LHCN-M2 (cell line): Measurements from ENCODE around the gene CLK1. TPM values are rescaled to one million over a fixed set of nuclear protein-coding genes. Genes with fewer than 3 reads are reported as not detected.
A peak's percentile ranks its signal among the peaks of the same experiment; 100 is the strongest.
"Not testable (repeated sequence)": the region's sequence is repeated elsewhere in the genome, so short reads cannot be mapped to it uniquely, and the experiment has no call there.

Source experiments
- DNase-seq: peaks from one replicate; pipeline ENCODE4 v3.0.0-alpha.2; 2012; ENCODE audit warnings: low read depth
- total RNA-seq: library from RNA; depleted of rRNA; stranded (reverse); fragments of >200 nt; gene quantifications from 2 replicates; pipeline ENCODE4 v1.2.3, GENCODE V29; 2014

Gene CLK1
- total RNA-seq, 1 experiment from 2014 or later, result 44.3 TPM

DNA sequence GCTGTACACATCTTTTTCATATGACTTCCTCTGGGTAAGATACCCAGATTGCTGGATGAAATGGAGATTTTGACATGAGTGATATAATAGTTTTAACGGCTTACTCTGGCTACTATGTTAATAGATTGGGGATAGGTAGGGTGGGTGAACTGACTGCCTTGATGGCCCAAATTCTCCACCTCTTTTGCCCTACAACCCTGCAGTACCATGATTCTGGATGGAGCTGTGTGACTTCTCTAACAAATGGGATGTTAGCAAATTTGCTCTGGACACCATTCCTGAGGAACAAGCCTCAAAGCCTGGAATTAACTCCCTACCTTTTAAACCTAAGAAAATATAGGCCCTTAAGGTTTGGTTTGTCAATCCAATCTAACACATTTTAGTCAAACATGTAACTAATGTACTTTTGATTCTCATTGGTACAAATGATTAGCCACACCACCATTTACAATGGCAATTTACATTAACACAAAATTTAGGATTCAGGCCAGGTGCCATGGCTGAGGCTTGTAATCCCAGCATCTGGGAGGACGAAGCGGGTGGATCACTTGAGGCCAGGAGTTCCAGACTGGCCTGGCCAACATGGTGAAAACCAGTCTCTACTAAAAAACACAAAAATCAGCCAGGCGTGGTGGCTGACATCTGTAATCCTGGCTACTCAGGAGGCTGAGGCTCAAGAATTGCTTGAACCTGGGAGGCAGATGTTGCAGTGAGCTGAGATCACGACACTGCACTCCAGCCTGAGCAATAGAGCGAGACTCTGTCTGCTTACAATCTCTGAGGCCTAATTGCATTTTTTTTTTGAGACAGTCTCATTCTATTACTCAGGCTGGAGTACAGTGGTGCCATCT lies 12.8 kb downstream of the CLK1 start:
- no peak for DNase-seq

DNA sequence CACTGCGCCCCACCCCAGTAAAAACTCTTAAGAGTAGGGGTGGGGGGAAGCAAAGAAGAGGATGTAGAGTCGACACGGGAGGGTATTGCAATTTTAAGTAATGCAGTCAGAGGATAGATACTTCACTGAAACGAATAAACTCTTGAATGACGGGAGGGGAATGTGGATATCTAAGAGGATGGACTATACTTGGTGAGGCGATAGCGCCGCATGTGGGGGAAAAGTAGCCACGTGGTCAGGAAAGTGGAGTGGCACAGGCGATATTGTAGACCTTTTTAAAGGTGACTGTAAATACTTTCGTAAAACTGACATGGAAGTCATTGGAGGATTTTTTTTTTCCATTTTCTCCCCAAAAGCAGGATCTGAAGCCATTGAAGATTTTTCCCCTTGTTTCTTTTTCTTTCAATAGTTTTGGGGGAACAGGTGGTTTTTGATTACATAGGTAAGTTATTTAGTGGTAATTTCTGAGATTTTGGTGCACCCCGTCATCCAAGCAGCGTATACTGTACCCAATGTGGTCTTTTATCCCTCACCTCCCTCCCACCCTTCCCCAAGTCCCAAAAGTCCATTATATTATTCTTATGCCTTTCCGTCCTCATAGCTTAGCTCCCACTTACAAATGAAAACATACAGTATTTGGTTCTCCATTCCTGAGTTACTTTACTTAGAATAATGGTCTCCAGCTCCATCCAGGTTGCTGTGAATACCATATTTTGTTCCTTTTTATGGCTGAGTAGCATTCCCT lies 13.8 kb downstream of the CLK1 start:
- no peak for DNase-seq

DNA sequence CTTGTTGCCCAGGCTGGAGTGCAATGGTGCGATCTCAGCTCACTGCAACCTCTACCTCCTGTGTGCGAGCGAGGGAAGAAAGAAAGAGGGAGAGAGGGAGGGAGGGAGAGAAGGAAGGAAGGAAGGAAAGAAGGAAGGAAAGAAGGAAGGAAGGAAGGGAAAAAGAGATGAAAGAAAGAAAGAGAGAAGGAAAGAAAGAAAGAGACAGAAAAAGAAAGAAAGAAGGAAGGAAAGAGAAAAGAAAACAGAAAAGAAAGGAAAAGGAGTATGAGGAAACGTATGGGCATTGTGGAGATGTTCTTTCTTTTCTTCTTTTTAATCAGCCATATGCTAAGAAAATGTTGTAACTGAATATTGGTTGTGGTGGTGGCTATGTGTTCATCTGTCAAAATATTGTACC lies 16.5 kb downstream of the CLK1 start:
- no peak for DNase-seq

DNA sequence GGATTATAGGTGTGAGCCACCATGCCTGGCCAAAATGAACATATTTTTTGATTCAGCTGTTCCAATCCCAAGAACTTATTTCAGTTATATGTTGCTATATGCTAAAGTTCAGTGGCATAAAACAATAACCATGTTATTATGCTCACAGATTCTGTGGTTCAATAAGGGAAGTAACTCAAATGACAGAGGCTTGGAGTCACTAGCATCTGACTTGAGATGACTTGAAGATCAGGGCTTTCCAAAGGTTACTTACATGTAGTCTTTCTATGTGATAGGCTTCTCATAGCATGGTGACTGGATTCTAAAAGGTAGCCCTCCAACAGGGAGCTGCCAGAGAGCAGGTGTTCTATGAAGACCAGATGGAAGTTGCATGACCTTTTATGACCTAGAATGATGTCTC lies 17.2 kb downstream of the CLK1 start:
- DNase-seq, result no peak

DNA sequence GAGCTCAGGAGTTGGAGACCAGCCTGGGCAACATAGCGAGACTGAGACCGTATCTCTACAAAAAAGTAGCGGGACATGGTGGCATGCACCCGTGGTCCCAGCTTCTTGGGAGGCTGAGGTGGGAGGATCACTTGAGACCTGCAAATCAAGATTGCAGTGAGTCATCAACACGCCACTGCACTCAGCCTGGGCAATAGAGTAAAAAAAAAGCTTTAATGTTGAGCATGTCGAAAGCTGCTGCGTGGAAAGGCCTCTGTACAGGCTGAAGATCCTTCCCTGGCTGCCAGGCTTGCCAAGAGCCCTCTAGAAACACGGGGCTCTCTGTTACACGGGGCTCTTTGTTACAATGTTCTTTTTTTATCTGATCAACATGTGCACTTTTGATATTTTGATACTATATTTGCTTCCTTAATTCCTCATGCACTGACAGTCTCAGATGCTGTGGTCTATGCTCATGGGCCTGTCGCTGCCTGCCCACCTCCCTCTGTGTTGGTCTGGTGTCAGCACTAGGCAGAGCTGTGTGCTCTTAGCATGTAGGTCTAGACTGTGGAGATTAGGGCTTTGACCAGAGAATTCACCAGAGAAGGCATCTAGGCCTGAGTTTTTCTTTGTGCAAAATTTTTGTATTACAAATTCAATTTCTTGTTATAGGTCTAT lies 18.7 kb downstream of the CLK1 start:
- DNase-seq, result no peak

DNA sequence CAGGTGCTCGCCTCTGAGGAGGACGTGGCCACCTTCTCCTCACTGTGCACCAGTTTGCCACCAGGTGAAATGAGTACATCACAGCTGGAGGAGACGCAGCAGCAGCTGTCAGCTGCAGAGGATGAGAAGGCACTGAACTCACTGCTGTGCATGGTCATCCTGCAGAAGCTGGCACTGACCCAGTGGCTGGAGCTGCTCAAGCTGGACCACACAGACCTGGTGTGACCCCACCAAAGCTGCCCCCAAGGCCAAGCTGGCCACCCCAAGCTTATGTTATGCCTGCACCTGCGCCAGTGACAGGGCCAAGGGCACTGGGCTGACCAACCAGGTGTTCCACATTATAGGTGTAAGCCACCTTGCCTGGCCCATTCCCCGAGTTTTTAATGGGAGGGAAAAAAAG lies 19.3 kb downstream of the CLK1 start:
- DNase-seq, result no peak

DNA sequence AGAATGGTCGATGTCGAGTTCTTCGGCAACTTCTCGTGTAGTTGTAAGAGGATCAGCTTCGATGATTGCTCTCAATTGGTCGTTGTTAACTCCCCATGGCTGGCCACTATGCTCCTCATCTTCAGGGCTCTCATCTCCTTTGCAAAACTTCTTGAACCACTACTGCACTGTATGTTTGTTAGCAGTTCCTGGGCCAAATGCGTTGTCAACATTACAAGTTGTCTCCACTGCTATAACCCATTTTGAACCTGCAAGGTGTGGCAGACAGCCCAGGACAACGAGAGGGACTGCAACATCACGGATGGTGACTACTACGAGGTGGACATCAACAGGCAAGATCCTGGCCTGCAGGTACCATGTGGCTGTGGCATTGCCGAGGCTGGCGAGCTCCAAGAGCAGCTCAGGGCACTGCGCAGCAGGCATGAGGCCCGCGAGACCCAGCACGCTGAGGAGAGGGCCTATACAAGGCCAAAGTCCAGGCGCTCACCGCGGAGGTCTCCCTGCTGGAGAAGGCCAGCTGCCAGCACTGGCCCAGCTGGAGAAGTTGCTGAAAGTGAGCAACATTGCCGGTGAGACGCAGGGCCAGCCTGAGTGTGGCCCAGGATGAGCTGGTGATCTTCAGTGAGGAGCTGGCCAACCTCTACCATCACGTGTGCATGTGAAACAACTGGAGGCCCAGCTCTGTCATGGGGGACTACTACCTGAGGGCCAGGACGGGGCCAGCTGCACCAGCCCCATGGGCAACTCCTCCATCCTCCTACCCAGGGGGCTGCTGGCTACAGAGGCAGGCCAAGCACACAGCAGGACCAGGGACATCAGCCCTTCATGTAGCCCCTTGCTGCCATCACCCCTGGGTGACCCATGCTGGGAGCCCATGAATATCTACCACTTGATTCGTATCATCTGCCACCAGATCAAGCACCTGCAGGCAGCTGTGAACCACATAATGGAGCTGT lies 20.2 kb downstream of the CLK1 start:
- no peak for DNase-seq

DNA sequence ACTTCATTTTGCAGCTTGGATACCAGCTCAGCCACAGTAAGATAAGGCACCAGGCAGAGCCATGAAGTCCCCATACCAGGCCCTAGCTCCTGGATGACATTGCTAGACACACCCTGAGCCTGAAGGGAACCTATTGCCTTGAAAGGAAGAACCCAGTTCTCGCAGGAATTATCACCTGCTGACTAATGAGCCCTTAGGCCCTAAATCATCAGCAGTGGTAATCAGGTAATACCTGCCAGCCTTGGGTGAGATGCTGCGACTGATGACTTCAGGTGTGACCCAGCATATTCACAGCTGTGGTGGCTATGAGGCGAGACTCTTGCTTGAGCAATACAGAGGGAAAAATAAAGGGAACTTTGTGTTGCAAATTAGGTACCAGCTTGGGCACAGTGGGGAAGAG lies 24.9 kb downstream of the CLK1 start:
- no peak for DNase-seq

DNA sequence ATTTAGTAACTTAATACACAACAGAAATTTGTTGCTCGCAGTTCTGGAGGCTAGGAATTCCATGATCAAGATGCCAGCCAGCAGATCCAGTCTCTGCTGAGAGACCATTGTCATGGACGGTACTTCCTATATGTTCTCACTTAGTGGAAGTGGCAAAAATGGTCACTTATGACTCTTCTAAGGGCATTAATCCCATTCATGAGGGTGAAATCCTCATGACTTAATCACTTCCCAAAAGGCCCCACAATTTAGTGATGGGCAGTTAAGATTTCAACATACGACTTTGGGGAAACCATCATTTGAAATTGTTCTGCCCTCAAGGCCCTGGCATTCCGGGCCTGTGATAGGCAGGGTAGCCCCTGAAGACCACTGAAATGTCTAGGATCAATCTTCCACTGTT lies 29.8 kb downstream of the CLK1 start:
- DNase-seq, result no peak

DNA sequence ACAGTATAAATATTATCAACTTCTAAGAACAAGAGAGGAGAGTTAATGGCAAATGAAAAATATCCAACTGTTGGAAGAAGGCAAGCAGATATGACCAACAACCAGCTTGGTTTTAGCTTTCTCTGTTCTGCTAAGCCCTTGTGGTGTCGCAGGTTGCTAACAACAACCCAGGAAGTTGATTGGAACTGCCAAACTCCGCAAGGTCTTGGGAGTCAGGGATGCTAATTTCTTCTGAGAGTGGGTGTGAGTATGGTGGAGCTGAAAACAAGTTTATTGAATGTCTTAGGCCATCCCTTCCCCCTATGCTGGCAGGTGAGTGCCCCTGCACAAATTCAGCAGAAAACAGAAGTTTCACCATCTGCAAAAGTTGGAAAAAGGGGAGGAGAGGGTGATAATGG lies 35.2 kb downstream of the CLK1 start:
- DNase-seq, result no peak

DNA sequence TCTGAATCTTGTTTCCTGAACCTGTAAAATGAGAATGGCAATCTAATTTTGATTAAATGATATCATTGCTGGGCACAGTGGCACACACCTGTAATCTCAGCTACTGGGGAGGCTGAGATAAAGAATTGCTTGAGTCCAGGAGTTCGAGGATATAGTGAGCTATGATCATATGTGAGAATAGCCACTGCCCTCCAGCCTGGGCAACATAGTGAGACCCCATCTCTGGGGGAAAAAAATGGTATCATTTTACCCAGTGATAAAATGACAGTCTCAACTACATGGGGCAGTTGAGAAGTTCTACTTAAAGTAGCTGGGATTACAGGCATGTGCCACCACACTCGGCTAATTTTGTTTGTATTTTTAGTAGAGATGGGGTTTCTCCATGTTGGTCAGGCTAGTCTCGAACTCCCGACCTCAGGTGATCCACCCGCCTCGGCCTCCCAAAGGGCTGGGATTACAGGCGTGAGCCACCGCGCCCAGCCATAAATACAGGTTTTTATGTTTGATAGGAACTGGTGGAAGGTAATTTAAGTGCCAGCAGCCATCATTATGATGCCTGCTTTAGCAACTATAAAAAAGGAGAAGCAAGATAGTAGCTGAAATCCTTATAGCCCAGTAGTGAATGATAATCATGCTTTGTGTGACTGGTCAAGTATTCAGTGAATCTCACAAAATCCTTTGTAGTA lies 35.7 kb downstream of the CLK1 start:
- no peak for DNase-seq

DNA sequence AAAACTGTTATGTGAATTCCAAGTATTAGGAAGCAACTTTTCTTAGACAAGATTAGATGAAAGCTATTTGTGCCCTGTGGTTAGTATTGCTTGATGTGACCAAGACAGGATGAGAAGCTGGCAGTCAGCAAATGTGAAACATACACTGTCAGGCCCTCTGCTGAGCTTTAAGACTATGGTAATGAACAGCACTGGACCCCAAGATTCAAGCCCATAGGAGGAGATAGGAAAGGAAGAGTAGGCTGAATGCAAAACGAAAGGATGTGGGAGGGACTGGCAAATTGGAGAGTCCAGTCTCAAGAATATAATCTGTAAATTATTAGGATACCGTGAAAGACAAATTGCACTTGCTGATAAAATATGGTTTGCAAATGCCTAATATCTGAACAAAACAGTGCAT lies 36.4 kb downstream of the CLK1 start:
- DNase-seq, result no peak

DNA sequence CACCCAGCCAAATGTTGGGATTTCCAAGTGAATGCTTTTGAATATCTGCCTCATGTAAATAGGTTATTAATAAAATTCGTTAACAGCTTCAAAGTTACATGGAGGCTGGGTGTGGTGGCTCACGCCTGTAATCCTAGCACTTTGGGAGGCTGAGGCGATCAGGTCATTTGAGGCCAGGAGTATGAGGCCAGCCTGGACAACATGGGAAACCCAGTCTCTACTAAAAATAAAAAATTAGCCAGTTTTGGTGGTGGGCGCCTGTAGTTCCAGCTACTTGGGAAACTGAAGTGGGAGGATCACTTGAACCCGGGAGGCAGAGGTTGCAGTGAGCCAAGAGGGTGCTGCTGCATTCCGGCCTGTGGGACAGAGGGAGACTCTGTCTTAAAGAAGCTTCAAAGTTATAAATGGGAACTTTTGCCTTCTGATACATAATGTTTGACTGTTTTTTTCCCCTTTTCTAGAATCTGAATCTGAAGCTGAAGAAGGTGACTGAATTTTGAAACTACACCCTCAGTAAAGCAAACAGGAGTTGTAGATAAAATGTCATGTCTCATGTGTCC lies 42.7 kb downstream of the CLK1 start:
- no peak for DNase-seq

DNA sequence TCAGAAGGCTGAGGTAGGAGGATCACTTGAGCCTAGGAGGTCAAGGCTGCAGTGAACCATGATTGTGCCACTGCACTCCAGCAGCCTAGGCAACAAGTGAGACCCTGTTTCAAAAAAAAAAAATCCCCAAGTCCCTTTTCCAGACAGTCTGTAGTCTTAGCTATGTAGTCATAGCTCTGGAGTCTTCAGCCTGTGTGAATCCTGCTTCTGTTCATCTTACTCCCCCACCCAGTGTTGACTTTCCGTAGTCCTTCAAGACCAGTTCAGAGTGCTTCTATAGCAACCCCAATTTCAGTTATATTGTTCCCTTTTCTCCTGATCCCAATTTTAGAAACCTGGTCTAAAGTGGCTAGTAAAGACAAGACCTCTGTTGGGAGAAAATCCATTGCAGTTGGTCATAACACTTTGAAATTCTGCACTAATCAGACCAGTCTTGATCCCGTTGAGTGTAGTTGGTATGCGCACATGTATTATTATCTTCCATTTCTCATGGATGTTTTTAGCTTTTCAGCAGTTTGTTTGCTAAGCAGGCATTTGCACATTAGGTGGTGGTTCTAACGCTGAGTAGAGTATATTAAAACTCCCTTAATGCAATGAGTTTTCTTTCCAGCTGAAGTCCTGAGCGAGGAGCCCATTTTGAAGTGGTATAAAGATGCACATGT lies 43.8 kb downstream of the CLK1 start:
- no peak for DNase-seq

DNA sequence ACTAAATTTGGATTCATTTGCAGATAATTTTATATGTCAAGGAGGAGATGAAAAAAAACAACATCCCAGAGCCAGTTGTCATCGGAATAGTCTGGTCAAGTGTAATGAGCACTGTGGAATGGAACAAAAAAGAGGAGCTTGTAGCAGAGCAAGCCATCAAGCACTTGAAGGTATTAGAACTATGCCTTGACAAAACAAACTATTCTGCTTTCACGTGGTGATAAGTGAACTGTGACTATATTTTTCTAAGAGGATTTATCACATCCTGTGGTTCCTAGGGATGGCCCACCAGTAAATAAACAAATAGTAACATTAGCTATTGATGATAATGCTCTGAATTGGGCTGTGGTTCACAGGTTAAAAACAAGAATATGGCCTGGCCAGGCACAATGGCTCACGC lies 45.7 kb downstream of the CLK1 start:
- not testable (repeated sequence) for DNase-seq

DNA sequence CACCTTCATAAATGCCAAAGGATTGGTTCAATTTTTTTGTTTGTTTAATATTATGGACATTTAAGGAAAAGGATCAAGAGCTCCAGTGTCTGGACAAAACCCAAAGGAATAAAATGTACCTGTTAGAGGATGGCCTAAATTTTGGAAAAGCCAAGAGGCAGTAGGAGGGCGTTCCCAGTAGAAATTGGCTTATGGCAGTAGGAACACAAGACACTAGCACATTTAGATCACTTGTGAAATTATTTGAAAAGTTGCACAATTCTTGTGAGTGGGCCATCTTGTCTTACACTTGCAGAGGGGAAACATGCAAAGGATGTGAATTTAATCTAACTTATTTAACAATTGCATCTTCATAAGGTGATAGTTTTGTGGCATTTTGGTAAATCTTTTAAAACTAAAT lies 49.5 kb downstream of the CLK1 start:
- DNase-seq, result no peak

DNA sequence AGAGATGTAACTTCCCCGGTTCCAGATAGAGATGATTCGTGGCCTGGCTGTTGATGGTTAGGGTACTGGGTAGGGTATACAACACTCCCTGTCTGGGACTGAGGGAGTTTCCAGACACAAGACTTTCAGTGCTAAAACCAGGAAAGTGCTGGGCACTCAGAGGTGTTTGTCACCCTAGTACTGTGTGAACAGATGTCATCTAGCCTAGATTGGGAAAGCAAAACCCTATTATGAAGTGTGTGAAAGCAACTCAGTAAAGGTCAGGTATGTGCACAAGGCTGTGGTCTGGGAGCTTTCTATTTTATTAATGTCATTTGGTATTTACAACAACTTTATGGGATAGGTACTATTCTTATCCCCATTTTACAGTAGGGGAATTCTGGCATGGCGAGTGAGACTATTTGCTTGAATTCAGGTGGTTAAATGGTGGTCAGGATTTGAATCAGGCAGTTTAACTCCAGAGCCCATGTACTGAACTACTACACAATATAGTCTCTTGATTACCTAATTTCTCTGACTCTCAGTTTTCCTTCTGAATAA lies 50.1 kb downstream of the CLK1 start:
- DNase-seq, result no peak

DNA sequence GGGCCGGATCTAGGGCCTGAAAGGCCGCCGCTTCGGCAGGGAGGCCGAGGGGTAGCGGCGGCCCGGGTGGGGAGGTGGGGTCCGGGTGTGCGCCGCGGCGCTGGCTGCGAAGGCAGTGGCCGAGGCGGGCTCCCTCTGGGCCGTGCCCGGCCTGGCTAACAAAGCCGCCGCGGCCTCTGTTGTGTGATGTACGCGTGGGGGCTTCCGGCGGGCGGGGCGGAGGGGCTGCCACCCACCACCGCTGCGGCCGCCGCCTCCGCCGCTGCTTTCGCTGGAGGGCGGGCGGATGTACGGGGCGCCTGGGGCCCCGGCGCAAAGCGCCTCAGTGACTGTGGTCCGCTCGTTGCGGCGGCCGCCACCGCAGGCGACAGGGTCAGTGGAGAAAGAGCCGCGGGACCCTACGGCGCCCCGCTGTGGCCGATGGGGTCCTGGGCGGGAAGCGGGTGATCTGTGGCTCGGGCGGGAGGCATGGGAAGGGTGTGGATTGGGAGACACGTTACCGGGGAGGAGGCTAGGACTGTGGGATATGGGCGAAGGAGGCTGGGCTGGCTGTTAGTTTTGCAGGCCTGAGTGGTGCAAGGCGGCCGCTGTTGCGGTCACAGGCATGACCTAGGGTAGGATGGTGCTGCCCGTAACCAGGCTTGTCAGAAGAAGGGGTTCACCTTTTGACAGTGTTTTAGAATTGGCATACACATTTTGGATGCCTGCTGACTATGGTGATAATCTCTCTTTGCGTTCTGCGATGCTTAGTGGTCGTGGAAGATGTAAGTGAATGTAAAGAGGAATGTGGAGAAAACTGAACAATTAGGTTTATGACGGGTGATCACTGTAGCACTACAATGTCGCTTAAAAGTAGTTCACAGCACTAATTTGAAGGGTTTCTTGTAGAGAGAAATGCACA lies 52.1 kb downstream of the CLK1 start:
- DNase-seq, result peak; percentile 74
